Suprapubic skin (tissue), 4 donors: ENCODE results near the gene BTN3A1. TPM values are rescaled to one million over a fixed set of nuclear protein-coding genes. Genes with fewer than 3 reads are reported as not detected.

ENCODE experiments used
- DNase-seq, 2 donors: peaks; one replicate each; pipeline ENCODE4 v3.0.0-alpha.2; 2019; ENCODE audit warnings: low spot score in 2 of 2
- H3K27ac ChIP-seq: fragments of 200-600 bp; sonication (generic); one replicate; pipeline ENCODE4 v1.5.1; 2019
- H3K27me3 ChIP-seq: fragments of 200-600 bp; sonication (generic); one replicate; pipeline ENCODE4 v1.5.1; 2019
- H3K36me3 ChIP-seq: fragments of 200-600 bp; sonication (generic); one replicate; pipeline ENCODE4 v1.5.1; 2019
- H3K4me1 ChIP-seq: fragments of 200-600 bp; sonication (generic); one replicate; pipeline ENCODE4 v1.5.1; 2019
- H3K4me3 ChIP-seq: fragments of 200-600 bp; sonication (generic); one replicate; pipeline ENCODE4 v1.5.1; 2019; ENCODE audit warnings: mild to moderate bottlenecking
- H3K9me3 ChIP-seq: fragments of 200-600 bp; sonication (generic); one replicate; pipeline ENCODE4 v1.5.1; 2019
- EP300 ChIP-seq: sonication (generic); formaldehyde crosslinking; IDR thresholded peaks from one replicate; pipeline ENCODE4 v1.6.1; 2017; ENCODE audit warnings: antibody characterized with exemption
- POLR2A ChIP-seq, 2 donors: fragments of 450-650 bp; IDR thresholded peaks; one replicate each; pipeline ENCODE4 v1.6.1; 2017; ENCODE audit warnings: antibody characterized with exemption in 2 of 2, mild to moderate bottlenecking in 2 of 2, moderate library complexity in 2 of 2
- POLR2AphosphoS5 ChIP-seq, 3 donors: sonication (generic); formaldehyde crosslinking; IDR thresholded peaks; one replicate each; pipeline ENCODE4 v1.6.1; 2017; ENCODE audit warnings: antibody characterized with exemption in 3 of 3
- WGBS: methylation state at CpG from one replicate; pipeline ENCODE4 v1.1.5; 2018; 5-methylcytosine and 5-hydroxymethylcytosine counted together
- total RNA-seq, 4 donors: library from RNA; depleted of rRNA; stranded (reverse); fragments of >200 nt; gene quantifications; one replicate each; pipeline ENCODE4 v1.1.0, GENCODE V29; 2016
- TF ChIP-seq, protein P1 (sequence below), 2 donors: fragments of 200-600 bp in 1 of 2; fragments of 450-650 bp in 1 of 2; sonication (generic) in 1 of 2; IDR thresholded peaks; one replicate each; pipeline ENCODE4 v1.5.1; 2016 to 2019; ENCODE audit warnings: antibody characterized with exemption in 2 of 2, mild to moderate bottlenecking in 1 of 2, moderate library complexity in 1 of 2

Gene BTN3A1
- total RNA-seq, 4 donors from 2014 or later: 11.4 to 28.1 (median 14.5) TPM

- H3K4me3 ChIP-seq: no peak overlapping the region
- 83% methylated on average over 3 of the region's 3 CpGs for WGBS
Measured at GRCh38 chr6:26403893-26404292, 1.8 kb downstream of the BTN3A1 start.

DNA sequence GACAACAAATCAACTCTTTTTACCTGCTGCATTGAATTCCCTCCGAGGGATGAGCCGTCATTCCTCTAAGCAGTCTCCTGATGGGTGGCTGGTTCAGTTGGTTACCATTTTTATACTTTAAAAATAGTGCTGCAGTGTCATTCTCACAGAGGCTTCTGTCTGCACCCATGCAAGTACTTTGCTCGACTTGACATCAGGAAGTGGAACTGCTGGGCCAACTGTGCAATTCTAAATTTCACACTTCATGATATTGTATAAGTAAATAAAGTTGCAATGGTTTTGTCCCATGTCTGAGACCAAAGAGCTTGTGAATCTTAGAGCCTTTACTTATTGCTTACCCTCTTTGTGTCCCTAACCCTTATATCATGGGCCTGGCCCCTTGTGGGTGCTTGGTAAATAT, 2.5 kb downstream of the BTN3A1 start:
- no peak for DNase-seq
- Histone ChIP-seq H3K27me3 (no peaks in the 10 kb centered on the region), H3K4me3 (no peak overlapping the region), H3K9me3 (no peaks in the 10 kb centered on the region), H3K4me1 (peaks cover 29% of the 10 kb centered on the region), H3K36me3 (peaks cover 18% of the 10 kb centered on the region), H3K27ac (no peak overlapping the region)
- no peak for TF ChIP-seq EP300
- TF ChIP-seq POLR2AphosphoS5 (IDR thresholded peaks at IDR 0.05): no peak
- TF ChIP-seq, protein P1, sequence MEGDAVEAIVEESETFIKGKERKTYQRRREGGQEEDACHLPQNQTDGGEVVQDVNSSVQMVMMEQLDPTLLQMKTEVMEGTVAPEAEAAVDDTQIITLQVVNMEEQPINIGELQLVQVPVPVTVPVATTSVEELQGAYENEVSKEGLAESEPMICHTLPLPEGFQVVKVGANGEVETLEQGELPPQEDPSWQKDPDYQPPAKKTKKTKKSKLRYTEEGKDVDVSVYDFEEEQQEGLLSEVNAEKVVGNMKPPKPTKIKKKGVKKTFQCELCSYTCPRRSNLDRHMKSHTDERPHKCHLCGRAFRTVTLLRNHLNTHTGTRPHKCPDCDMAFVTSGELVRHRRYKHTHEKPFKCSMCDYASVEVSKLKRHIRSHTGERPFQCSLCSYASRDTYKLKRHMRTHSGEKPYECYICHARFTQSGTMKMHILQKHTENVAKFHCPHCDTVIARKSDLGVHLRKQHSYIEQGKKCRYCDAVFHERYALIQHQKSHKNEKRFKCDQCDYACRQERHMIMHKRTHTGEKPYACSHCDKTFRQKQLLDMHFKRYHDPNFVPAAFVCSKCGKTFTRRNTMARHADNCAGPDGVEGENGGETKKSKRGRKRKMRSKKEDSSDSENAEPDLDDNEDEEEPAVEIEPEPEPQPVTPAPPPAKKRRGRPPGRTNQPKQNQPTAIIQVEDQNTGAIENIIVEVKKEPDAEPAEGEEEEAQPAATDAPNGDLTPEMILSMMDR (IDR thresholded peaks at IDR 0.05): no peak
- TF ChIP-seq POLR2A (IDR thresholded peaks at IDR 0.05): no peak
- 92% methylated on average over 3 of the region's 3 CpGs for WGBS

More at GRCh38 chr6:26403893-26404292, 1.8 kb downstream of the BTN3A1 start:
- no peak overlapping the region for H3K27ac ChIP-seq
- no peak for DNase-seq
- peaks cover 29% of the 10 kb centered on the region for H3K4me1 ChIP-seq
- TF ChIP-seq EP300 (no peak), POLR2AphosphoS5 (IDR thresholded peaks at IDR 0.05) (no peak), POLR2A (IDR thresholded peaks at IDR 0.05) (no peak)
- TF ChIP-seq, protein P1 (IDR thresholded peaks at IDR 0.05): no peak
- H3K27me3 ChIP-seq: no peaks in the 10 kb centered on the region
- no peaks in the 10 kb centered on the region for H3K9me3 ChIP-seq
- peaks cover 15% of the 10 kb centered on the region for H3K36me3 ChIP-seq

- H3K27me3 ChIP-seq: no peaks in the 10 kb centered on the region
- no peak for DNase-seq
- TF ChIP-seq POLR2AphosphoS5 (IDR thresholded peaks at IDR 0.05) (no peak), EP300 (no peak), POLR2A (IDR thresholded peaks at IDR 0.05) (no peak)
- TF ChIP-seq, protein P1 (IDR thresholded peaks at IDR 0.05): no peak
- H3K4me1 ChIP-seq: peaks cover 6% of the 10 kb centered on the region
- H3K9me3 ChIP-seq: no peaks in the 10 kb centered on the region
- 92% methylated on average over 10 of the region's 10 CpGs for WGBS
- H3K27ac ChIP-seq: no peak overlapping the region
- no peak overlapping the region for H3K4me3 ChIP-seq
- H3K36me3 ChIP-seq: peaks cover 52% of the 10 kb centered on the region
Measured at GRCh38 chr6:26408828-26409730, 7.0 kb downstream of the BTN3A1 start.

DNA sequence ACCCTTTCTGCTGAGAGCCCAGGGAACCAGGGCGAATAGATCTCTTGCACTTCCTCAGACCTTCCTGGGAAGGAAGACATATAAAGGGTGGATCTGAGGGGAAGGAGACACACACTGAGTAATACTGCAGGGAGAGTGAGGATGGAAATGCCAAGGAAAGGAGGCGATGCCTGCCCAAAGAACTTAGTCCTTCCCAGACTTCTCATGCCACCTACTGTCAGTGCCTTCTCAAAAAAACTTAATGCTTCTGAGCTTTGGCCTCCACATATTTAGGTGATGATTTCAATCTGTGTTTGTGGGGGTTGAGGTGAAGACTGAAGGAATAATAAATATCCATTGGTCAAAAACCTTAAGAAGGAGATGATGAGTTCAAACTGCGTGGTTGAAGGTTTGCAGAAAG, 9.7 kb downstream of the BTN3A1 start:
- 91% methylated on average over 3 of the region's 3 CpGs for WGBS
- peaks cover 49% of the 10 kb centered on the region for H3K36me3 ChIP-seq

GRCh38 chr6:26412228-26412627, 10.2 kb downstream of the BTN3A1 start:
- TF ChIP-seq, protein P1 (IDR thresholded peaks at IDR 0.05): no peak
- no peak for TF ChIP-seq POLR2AphosphoS5 (IDR thresholded peaks at IDR 0.05)
- no peak for TF ChIP-seq POLR2A (IDR thresholded peaks at IDR 0.05)
- no peak for TF ChIP-seq EP300
- no peak overlapping the region for H3K27ac ChIP-seq
- WGBS: 65% methylated on average over 3 of the region's 3 CpGs
- peaks cover 44% of the 10 kb centered on the region for H3K36me3 ChIP-seq
- no peaks in the 10 kb centered on the region for H3K9me3 ChIP-seq
- no peak for DNase-seq
- no peaks in the 10 kb centered on the region for H3K27me3 ChIP-seq
- no peaks in the 10 kb centered on the region for H3K4me1 ChIP-seq
- no peak overlapping the region for H3K4me3 ChIP-seq

More for the DNA sequence above, 9.7 kb downstream of the BTN3A1 start:
- no peak overlapping the region for H3K27ac ChIP-seq
- no peak overlapping the region for H3K4me3 ChIP-seq
- no peaks in the 10 kb centered on the region for H3K27me3 ChIP-seq
- TF ChIP-seq, protein P1 (IDR thresholded peaks at IDR 0.05): no peak
- no peak for TF ChIP-seq EP300
- TF ChIP-seq POLR2AphosphoS5 (IDR thresholded peaks at IDR 0.05): no peak
- TF ChIP-seq POLR2A (IDR thresholded peaks at IDR 0.05): no peak
- H3K9me3 ChIP-seq: no peaks in the 10 kb centered on the region
- no peak for DNase-seq
- peaks cover 3% of the 10 kb centered on the region for H3K4me1 ChIP-seq
